Sigmoid colon (tissue), 3 donors: ENCODE results near the gene ACSF2.

Experiments used
- POLR2A ChIP-seq, 2 donors: fragments of 450-650 bp; IDR thresholded peaks; one replicate each; pipeline ENCODE4 v1.6.1; 2016; ENCODE audit warnings: antibody characterized with exemption in 2 of 2, mild to moderate bottlenecking in 2 of 2, moderate library complexity in 2 of 2
- TF ChIP-seq, protein P1 (sequence below), 4 experiments: fragments of 450-650 bp in 3 of 4; fragments of 200-600 bp in 1 of 4; IDR thresholded peaks; one replicate each; pipeline ENCODE4 v1.5.1; 2016 to 2019; ENCODE audit warnings: antibody characterized with exemption in 4 of 4, mild to moderate bottlenecking in 3 of 4, moderate library complexity in 2 of 4

DNA sequence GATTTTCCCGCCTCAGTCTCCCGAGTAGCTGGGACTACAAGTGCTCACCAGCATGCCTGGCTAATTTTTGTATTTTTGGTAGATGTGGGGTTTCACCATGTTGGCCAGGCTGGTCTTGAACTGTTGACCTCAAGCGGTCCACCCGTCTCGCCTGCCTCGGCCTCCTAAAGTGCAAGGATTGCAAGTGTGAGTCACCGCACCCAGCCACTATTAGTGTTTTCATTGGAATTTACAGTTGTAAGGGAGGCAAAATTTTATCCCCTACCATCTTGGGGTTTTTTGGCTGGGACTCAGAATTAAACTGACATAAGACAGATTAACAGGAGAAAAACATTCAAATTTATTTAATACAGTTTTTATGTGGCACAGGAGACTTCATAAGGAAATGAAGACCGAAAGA is 69.9 kb downstream of the ACSF2 start:
- TF ChIP-seq POLR2A (IDR thresholded peaks at IDR 0.05): no peak
- TF ChIP-seq, protein P1, sequence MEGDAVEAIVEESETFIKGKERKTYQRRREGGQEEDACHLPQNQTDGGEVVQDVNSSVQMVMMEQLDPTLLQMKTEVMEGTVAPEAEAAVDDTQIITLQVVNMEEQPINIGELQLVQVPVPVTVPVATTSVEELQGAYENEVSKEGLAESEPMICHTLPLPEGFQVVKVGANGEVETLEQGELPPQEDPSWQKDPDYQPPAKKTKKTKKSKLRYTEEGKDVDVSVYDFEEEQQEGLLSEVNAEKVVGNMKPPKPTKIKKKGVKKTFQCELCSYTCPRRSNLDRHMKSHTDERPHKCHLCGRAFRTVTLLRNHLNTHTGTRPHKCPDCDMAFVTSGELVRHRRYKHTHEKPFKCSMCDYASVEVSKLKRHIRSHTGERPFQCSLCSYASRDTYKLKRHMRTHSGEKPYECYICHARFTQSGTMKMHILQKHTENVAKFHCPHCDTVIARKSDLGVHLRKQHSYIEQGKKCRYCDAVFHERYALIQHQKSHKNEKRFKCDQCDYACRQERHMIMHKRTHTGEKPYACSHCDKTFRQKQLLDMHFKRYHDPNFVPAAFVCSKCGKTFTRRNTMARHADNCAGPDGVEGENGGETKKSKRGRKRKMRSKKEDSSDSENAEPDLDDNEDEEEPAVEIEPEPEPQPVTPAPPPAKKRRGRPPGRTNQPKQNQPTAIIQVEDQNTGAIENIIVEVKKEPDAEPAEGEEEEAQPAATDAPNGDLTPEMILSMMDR (IDR thresholded peaks at IDR 0.05): no peak
